D341Med (cell line): Measurements from ENCODE around the gene CIB4.
A peak's percentile ranks its signal among the peaks of the same experiment; 100 is the strongest.
"Not testable (repeated sequence)": the region's sequence is repeated elsewhere in the genome, so short reads cannot be mapped to it uniquely, and the experiment has no call there.

Experiments
- DNase-seq: peaks from one replicate; pipeline ENCODE4 v3.0.0; 2012; ENCODE audit warnings: low spot score

Gene CIB4

DNA sequence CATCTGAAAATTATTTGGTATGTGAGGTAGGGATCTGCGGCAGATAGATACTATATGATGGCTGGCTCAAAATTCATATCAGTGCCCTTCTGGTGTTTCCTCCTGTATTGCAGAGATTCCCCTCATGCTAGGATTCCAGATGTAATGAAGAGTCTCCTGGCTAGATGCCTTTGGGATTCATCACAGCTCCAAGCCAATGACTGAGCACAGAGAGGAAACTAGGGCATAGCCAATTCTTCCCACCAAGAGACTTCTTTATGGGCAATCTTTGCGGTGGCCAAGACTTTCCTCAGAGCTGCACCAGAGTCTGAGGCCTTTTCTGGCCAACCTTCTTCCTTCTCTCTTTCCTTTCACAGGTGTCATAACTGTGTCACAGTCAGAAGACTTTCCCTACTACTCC, 25.5 kb upstream of the CIB4 start:
- DNase-seq, result no peak

DNA sequence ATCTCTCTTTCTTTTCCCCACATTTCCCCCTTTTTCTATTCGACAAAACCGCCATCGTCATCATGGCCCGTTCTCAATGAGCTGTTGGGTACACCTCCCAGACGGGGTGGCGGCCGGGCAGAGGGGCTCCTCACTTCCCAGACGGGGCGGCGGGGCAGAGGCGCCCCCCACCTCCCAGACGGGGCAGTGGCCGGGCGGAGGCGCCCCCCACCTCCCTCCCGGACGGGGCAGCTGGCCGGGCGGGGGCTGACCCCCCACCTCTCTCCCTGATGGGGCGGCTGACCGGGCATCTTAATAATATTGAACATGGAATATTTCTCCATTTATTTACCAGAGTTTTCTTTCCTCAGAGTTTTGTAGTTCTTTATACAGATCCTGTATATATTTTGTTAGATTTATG, 24.1 kb upstream of the CIB4 start:
- DNase-seq, result not testable (repeated sequence)

DNA sequence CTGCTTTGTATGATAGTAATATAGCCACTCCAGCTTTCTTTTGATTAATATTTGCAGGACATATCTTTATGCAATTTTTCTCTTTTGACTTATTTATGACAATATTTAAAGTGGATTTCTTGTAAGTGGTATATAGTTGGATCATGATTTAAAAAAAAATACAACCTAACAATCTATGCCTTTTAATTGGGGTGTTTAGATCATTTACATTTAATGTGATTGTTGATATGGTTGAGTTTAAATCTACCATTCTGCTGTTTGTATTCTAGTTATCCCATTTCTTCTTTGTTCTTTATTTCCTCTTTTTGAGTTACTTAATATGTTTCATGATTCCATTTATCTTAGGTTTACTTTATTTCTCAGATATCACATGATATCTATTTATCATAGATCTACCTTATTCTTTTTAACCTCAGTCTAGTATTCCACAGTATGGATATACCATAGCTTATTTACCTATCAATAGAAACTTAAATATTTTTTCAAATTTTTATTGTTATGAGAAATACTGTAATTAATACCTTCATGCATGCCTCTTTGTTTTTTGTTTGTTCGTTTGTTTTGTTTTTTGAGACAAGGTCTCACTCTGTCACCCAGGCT, 19.3 kb upstream of the CIB4 start:
- DNase-seq, result no peak

DNA sequence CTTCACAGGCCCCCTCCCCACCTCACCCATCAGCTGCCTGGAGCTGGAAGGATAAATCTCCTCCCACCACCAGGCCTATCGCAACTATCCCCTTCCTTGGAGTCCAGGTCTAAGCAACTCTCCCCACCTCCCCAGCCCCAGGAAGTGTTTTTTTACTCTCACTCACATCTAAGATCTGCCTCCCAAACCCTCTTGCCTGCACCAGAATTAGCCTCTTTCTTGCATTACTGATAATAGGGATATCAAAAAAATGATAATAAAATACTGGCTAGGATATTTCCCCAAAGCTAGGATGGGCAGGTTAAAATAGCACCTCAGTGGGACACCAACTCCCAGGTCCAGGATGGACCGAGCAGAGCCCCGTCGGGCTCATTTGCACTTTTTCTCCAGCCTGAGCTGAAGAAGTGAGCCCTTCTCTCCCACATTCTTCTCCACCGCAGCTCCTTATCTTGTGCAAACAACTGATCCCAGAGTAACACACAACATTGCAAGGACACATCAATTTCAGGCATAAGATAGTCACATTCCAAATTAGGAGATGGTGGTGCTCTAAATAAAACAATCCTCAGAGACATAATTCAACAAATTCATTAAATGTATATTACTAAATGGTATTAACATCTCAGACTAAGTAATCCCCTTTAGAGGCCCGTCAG, 17.7 kb upstream of the CIB4 start:
- no peak for DNase-seq

DNA sequence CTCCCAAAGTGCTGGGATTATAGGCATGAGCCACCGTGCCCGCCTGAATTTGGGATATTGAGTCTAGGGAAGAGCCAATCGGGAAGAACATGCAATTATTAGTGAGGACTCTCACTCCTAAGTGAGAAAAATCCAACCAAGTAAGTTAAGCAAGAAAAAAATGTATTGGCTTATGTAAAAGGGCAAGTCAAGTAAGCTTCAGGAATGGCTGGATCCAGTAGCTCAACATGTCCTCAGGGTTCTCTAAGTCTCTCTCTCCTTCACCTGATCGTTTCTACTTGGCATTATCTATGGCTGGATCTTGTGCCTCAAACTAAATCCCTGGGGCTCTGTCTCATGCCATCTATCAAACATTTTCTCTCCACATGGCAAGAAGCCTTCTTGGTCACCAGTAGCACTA, 16.1 kb upstream of the CIB4 start:
- DNase-seq, result no peak

DNA sequence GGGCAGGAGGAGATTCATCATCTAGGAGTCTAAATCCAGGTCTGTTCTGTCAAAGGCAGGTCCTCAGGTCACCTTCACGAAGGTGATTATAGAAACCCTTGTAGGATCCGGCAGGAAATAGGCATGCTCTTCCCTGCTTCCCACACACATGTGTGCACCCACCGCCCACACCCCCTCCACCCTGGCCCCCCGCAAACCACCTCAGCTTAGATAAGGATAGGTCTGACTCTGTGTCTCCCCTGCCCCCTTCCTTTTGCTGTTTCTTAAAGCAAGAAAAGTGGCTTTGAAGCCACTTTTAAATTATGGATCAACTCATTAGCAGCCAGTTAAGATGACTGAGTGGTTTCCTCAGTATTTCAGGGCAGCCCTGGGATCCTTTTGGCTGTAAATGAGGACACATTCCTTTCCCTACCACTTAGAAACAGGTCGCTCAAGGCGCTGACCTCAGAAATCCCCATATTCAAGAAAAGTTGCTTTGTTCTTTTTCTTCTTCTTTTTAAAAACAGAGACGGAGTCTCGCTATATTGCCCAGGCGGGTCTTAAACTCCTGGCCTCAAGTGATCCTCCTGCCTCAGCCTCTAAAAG, 14.5 kb upstream of the CIB4 start:
- DNase-seq, result no peak

DNA sequence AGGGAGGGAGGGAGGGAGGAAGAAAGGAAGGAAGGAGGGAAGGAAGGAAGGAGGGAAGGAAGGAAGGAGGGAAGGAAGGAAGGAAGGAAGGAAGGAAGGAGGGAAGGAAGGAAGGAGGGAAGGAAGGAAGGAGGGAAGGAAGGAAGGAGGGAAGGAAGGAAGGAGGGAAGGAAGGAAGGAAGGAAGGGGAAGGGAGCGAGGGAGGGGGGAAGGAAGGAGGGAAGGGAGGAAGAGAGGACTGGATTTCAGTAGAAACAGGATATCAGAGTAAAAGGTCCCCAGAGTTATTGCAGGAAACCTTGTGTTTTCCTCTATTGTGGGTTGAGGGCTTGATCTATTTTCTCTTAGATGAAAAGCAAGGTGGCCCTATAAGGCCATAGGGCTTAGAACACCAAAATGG, 14.0 kb upstream of the CIB4 start:
- not testable (repeated sequence) for DNase-seq

DNA sequence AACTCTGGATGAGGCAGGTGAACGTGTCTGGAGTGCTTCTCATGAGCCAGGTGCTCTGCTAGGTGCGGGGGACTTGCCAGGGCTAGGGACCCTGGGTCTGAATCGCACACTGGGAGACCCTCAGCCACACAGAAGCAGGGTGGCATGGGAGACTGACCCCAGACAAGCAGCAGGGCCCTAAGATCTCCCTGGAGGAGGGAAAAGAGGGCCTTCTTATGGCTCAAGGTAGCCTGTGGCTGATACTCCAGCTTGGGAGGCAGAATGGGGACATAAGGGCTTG, 12.8 kb upstream of the CIB4 start:
- DNase-seq, result no peak

DNA sequence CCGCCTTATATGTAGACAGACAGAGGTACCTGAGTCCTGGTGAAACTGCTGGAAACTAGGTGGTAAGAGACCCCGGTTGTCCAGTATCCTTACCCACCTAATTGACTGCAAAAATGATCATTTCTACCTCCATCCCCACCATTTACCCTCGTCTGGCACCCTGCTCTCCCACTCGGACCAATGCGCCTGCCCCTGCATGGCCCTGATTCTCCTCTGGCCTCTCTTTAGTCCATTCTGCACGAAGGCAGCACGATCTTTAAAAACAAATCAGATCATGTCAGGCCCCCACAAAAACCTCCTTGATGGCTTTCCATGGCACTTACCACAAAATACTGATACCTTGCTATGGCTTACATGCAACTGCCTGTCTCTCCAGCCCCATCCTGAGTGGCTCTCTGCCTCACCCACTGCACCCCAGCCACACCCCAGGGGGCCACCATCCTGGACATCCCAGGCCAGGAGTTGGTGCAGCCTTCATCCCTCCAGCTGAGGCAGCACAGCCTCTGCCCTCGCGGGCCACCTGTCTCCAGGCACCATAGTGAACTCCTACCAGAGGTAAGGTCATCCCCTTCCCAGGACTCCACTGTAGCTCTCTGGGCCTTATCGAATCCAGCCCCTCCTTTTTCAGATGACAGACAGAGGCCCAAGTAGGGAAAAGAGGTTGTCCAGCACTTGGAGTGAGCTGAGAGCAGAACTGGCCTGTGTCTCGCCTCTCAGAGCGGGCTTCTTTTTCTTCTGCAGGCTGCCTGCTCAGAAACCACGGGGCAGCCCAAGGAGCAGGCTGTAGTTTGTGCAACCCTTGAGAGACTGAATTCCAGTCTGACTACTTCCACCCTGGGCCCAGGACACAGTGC, 12.3 kb upstream of the CIB4 start:
- DNase-seq, result no peak

DNA sequence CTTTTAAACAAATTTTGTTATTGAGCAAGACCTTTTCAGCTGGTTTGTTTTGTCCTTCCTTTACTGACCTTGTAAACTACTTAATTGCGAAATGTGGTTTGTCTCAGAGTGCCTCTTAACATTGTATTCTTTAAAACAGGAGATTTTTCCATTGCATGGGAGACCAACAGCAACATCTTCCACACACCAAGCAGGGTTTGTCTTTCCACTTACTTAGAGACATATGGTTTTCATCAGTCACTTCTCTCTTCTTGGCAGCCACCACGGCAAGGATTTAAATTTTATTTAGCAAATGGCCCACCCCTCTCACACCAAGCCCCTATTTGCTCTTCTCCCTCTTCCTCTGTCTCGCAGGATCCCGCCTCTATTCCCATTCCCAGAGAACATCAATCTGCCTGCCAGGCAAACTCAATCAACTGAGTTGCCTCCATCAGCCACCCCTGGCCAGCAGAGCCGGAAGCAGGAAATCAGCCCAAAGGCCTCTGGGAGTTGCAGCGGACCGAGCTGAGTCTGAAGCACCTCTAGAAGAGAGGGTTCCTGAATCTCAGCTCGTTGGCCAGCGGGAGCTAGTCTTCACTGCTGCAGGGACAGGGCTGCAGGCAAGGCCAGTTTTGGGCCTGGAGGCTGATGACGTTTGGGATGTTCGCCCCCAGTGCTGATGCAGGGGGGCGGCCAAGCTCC, 11.3 kb upstream of the CIB4 start:
- no peak for DNase-seq

DNA sequence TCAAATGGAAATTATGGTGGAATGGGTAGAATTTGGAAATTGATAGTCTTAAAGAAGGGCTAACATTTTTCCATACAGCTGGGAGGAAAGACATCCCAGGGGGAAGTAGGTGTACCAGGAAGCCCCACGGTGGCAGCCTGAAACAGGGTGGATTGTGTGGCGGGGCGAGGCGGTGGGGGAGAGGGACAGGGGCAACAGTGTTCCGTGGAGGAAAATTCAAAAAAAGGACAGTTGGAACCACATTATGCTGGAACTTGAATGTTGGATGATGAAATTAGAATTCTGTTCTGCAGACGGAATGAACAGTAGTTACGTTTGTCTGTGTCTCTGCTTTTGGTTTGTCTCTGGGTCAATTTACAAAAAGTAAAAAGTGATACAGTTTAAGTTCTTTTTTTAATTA, 10.6 kb upstream of the CIB4 start:
- no peak for DNase-seq

DNA sequence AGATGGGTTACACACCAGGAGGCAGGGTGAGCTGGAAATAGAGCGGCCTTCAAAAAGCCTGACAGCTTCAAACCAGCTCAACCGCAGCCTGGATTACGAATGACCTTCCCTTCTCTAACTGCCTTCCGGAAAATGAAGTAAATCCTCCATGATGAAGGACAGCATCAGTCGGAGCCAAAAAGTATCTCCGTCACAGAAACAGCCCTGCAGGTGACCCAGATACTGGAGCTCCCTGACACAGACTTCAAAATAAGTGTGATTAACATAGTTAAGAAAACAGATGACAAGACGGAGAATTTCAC, 10.3 kb upstream of the CIB4 start:
- DNase-seq, result no peak

DNA sequence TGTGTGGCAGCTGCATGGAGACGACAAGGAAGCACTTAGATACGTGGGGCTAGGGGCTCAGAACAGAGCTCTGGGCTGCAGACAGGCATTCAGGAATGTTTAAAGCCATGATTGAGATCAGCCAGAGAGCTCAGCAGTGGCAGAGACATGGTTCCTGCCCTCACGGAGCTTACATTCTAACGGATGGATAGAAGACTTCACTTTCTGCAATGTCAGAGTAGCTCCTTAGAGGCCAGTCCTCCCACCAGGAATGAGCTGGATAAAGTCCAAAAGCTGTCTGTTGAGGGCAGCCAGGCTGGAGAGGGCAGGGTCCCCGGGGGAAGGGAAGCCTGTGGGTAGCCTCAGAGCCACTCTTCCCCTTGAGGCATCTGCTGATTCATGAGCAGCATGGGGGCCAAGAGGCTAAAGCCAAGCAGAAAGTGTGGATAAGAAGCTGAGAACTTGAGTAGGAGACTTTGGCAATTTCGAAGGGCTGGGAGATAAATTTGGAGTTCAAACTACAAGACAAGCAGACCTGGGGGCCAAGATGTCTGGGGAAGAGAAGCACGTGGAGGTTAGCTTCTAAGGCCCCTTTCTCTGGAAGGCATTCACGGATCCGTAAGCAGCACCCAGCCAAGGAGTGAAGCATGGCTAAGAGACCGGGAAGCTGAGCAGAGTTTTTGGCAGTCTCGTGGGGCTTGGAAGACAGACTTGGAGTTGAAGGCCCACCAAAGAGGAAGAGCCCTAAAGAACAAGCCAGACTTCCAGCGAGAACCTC, 9.7 kb upstream of the CIB4 start:
- DNase-seq, result no peak

DNA sequence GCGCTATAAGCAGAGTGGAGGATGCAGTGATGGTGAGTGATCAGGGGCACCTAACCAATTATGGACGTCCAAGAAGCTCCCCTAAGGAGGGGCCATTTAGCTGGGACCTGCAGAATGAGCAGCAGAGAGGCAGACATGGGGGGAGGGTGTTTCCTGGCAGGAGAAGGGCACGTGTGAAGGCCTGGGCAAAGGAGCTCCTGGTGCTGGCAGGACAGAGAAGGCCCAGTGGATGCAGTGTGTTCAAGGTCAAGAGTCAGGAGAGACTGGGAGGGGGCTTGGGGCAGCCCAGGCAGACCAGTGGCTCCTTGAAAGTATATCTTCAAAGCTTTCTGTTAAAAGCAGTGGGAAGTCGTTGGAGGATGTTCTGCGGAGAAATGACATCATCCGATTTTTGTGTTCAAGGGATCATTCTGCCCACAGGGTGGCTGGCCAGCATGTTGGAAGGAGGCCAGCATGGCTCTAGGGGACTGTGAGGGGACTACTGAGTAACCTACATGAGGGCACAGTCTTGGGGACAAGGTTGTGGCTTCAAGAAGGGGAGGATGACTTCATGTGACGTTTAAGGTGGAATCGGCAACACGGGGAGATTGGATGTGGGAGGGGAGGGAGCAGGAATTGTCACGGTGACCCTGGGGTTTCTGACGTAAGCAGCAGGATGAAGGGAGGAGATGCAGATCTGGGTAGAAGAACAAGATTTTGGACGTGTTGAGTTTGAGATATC, 9.0 kb upstream of the CIB4 start:
- DNase-seq, result no peak

DNA sequence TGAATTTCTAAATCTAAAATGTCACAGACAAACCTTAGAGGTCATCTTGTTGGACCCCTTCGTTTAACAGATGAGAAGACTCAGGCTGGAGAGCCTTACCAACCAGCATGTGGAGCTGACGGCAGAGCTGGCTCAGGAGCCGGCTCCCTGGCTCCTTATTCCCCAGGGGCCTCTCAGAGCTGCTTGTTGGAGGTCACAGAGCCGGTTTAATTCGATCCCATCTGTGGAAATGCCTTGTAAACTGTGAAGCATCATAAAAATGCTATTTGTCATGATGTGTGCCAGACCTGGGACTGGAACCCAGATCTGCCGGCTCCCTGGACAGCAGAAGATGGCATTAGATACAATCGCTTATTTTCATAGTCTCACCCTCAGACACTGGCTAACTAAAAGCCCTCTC, 8.2 kb upstream of the CIB4 start:
- peak; percentile 81 for DNase-seq

DNA sequence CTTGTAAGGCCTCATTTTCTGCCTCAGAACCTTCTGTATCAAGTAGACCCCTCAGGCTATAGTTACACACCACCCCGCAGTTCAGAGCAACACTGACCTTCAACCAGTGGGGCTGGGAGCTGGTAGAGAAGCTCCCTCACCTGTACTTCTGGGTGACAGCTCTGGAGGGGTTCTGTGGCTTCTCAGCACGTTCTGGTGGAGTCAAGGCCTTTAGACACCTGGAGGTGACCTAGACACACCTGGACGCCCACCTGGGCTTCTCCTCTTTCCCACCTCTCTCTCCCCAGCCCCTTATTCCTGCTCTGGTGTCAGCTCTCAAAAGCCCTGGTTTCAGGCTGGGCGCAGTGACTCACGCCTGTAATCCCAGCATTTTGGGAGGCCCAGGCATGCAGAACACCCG, 7.3 kb upstream of the CIB4 start:
- no peak for DNase-seq

DNA sequence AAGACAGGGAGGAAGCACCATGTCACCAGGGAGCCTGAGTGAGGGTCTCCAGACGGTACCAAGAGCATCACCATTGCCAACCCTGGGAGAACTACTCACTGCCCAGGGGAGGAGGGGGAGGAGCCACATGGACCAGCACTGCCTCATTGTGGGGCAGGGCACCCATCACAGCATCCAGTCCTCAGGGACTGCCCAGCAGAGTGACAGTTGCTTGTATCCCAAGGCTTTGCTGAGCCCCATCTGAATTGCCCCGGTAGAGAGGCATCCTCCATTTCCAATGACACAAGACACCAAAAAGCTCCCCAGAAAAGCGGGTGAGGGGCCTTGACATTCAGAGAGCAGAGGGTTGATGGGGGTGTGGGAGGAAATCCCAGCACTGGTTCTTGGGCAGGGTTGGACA, 6.8 kb upstream of the CIB4 start:
- DNase-seq, result no peak

DNA sequence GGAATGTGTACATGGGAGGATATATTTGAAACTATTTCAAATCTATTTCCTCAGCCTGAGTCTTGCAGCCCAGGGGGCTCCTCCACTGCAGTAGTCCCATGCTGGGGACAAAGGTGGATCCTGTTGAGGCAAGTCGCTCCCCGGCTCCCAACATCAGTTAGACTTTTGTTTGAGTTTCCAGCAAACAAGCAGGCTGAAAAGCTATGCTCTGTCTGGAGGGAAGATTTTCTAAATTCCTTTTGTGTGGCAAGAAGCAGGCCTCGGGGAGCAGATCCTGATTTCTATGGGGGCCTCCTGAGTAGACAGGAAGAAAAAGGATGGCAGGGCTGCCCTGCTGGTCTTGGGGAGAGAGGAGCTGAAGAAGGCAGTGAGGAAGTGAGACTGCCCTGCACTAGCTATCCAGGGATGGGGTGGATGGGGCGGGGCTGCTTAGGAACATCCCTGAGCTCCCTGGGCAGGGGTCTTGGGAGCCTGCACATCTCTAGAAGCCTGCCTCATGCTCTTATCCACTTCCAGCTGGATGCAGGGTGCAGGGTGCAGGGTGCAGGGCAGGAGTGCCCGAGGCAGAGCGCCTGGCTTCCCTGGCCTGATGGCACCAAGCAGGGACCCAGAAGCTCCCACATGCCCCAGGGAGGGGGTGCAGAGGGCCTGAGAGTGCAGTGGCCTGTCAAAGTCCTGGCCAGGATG, 6.0 kb upstream of the CIB4 start:
- no peak for DNase-seq

DNA sequence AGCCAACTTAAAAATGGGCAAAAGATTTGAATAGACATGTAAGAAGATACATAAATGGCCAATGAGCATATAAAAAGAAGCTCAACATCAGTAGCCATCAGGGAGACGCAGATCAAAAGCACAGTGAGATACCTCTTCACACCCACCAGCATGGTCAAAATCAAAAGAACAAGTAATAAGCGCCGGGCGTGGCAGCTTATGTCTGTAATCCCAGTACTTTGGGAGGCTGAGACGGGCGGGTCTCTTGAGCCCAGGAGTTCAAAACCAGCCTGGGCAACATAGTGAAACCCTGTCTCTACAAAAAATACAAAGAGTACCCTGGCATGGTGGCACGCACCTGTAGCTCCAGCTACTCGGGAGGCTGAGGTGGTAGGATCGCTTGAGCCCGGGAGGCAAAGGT, 4.6 kb upstream of the CIB4 start:
- DNase-seq, result no peak

DNA sequence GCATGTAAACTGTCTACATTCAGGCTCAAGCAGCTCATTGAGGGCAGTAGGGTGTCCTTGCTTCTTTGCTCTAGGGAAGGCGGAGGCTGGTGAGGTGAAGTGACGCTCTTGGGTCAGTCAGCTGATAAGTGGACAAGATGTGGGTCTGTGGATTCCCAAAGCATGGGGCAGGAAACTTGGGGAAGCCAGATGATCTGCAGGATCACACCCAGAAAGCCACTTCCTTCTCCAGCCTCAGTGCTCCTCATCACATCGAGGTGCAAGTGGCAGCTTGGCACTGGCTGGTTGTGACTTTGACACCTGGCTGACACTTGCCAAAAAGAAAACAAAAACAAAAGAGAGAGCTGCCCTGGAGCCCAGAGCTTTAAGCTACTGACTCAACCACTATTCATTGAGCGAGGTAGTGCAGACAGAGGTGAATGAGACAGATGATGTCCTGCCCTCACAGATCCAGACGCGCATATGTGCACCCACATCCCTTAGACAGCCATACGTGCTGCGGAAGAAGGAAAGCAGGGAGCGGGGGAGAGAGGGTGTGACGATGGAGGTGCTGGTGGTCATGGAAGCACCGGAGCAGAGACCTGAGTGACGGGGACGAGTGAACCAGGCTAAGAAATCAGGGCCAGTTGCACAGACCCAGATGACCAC, 3.1 kb upstream of the CIB4 start:
- no peak for DNase-seq
